CD14-positive monocyte (primary cell): Measurements from ENCODE around the gene CROCC2. TPM values are rescaled to one million over a fixed set of nuclear protein-coding genes. Genes with fewer than 3 reads are reported as not detected.

ENCODE experiments used
- DNase-seq, 3 donors: peaks; one replicate each; pipeline ENCODE4 v3.0.0-alpha.2; 2011 to 2022
- H2AFZ ChIP-seq: 2 replicates; pipeline ENCODE4 v1.6.0; 2012; ENCODE audit warnings: mild to moderate bottlenecking, low read depth, low read length, inconsistent platforms; ENCODE audit not compliant: insufficient read depth, poor library complexity, severe bottlenecking
- H3K27ac ChIP-seq, 2 donors: 1 replicate in 1 of 2; 2 replicates in 1 of 2; pipeline ENCODE4 v1.5.1; 2012 to 2013; ENCODE audit warnings: low read length in 2 of 2, control low read depth in 1 of 2, inconsistent platforms in 1 of 2, low read depth in 1 of 2, mild to moderate bottlenecking in 1 of 2
- H3K27me3 ChIP-seq, 2 donors: one replicate each; pipeline versions ENCODE4 v1.6.0 to v1.6.1; 2011 to 2013; ENCODE audit warnings: low read length in 2 of 2; ENCODE audit not compliant: control insufficient read depth in 2 of 2, insufficient read depth in 2 of 2
- H3K36me3 ChIP-seq, 2 donors: replicated peaks in 1 of 2; 1 replicate in 1 of 2; 2 replicates in 1 of 2; pipeline versions ENCODE4 v1.5.1 to v1.6.1; 2012 to 2013; ENCODE audit warnings: low read length in 2 of 2, control low read depth in 1 of 2, inconsistent platforms in 1 of 2, mild to moderate bottlenecking in 1 of 2; ENCODE audit not compliant: insufficient read depth in 2 of 2, control insufficient read depth in 1 of 2
- H3K4me1 ChIP-seq, 2 donors: 1 replicate in 1 of 2; 2 replicates in 1 of 2; pipeline versions ENCODE4 v1.5.1 to v1.6.1; 2012 to 2013; ENCODE audit warnings: low read length in 2 of 2, control low read depth in 1 of 2, inconsistent platforms in 1 of 2, mild to moderate bottlenecking in 1 of 2, moderate library complexity in 1 of 2; ENCODE audit not compliant: insufficient read depth in 2 of 2, control insufficient read depth in 1 of 2
- H3K4me2 ChIP-seq: replicated peaks from 2 replicates; pipeline ENCODE3; 2012; ENCODE audit warnings: low read length, moderate library complexity, mild to moderate bottlenecking; ENCODE audit not compliant: poor library complexity, severe bottlenecking; ENCODE audit errors: extremely low read depth
- H3K4me3 ChIP-seq, 3 experiments: fragments of 200-600 bp in 1 of 3; sonication (generic) in 1 of 3; replicated peaks in 1 of 3; 1 replicate in 2 of 3; 2 replicates in 1 of 3; pipeline ENCODE4 v1.5.1; 2011 to 2013; ENCODE audit warnings: low read length in 3 of 3, mild to moderate bottlenecking in 3 of 3, control low read depth in 2 of 3, low read depth in 2 of 3, inconsistent platforms in 1 of 3, moderate library complexity in 1 of 3
- H3K79me2 ChIP-seq: 2 replicates; pipeline ENCODE4 v1.6.0; 2012; ENCODE audit warnings: mild to moderate bottlenecking, control low read depth, inconsistent platforms, low read length, moderate library complexity; ENCODE audit not compliant: insufficient read depth
- H3K9ac ChIP-seq: 2 replicates; pipeline ENCODE4 v1.6.0; 2017; ENCODE audit warnings: low read length, mild to moderate bottlenecking; ENCODE audit not compliant: insufficient read depth, poor library complexity, severe bottlenecking
- H3K9me3 ChIP-seq, 2 donors: replicated peaks in 1 of 2; 1 replicate in 1 of 2; 2 replicates in 1 of 2; pipeline versions ENCODE4 v1.5.1 to v1.6.1; 2012 to 2013; ENCODE audit warnings: low read length in 2 of 2, control low read depth in 1 of 2; ENCODE audit not compliant: control insufficient read depth in 1 of 2, insufficient read depth in 1 of 2
- H4K20me1 ChIP-seq: 2 replicates; pipeline ENCODE4 v1.6.0; 2012; ENCODE audit warnings: mild to moderate bottlenecking, low read length, control low read depth, moderate library complexity; ENCODE audit not compliant: insufficient read depth
- H3K27ac Mint-ChIP-seq, 7 donors: one replicate each; pipeline ENCODE4 v1.8.0; 2020; ENCODE audit warnings: mild to moderate bottlenecking in 7 of 7, mixed read lengths in 7 of 7, moderate library complexity in 6 of 7, inconsistent platforms in 2 of 7
- H3K27me3 Mint-ChIP-seq, 3 donors: one replicate each; pipeline ENCODE4 v1.8.0; 2021 to 2022; ENCODE audit warnings: low read depth in 3 of 3, mild to moderate bottlenecking in 3 of 3, mixed read lengths in 3 of 3, moderate library complexity in 3 of 3, inconsistent platforms in 1 of 3
- H3K36me3 Mint-ChIP-seq, 2 donors: one replicate each; pipeline ENCODE4 v1.8.0; 2020; ENCODE audit warnings: mixed read lengths in 2 of 2, inconsistent platforms in 1 of 2, mild to moderate bottlenecking in 1 of 2
- H3K4me1 Mint-ChIP-seq: one replicate; pipeline ENCODE4 v1.8.0; 2020; ENCODE audit warnings: mild to moderate bottlenecking, mixed read lengths
- H3K4me3 Mint-ChIP-seq, 2 donors: one replicate each; pipeline ENCODE4 v1.8.0; 2020; ENCODE audit warnings: mild to moderate bottlenecking in 2 of 2, mixed read lengths in 2 of 2, moderate library complexity in 1 of 2
- H3K9me3 Mint-ChIP-seq, 7 donors: one replicate each; pipeline ENCODE4 v1.8.0; 2020 to 2022; ENCODE audit warnings: mixed read lengths in 7 of 7, mild to moderate bottlenecking in 6 of 7, moderate library complexity in 6 of 7, inconsistent platforms in 2 of 7
- CTCF ChIP-seq: fragments of 200-600 bp; IDR thresholded peaks from one replicate; pipeline ENCODE4 v1.8.0; 2022; ENCODE audit warnings: antibody characterized with exemption, mild to moderate bottlenecking
- WGBS: methylation state at CpG from one replicate; pipeline ENCODE4 v1.1.5; 2013; ENCODE audit warnings: missing lambda C conversion rate; ENCODE audit not compliant: insufficient coverage; 5-methylcytosine and 5-hydroxymethylcytosine counted together
- intact Hi-C, 2 donors: fragments of 100-400 bp; cut with micrococcal nuclease; formaldehyde crosslinking; loops; one replicate each; pipeline versions ENCODE4 v1.15.0 to v1.15.1; 2023
- polyA plus RNA-seq, 3 donors: library from polyadenylated mRNA; depleted of rRNA in 1 of 3; unstranded in 2 of 3; stranded (reverse) in 1 of 3; fragments of 300-500 nt in 2 of 3; fragments of >200 nt in 1 of 3; fragmentation: Illumina TruSeq in 2 of 3; gene quantifications; 1 replicate in 2 of 3; 2 replicates in 1 of 3; pipeline ENCODE4 v1.2.3, GENCODE V29; 2012 to 2021

Gene CROCC2
- polyA plus RNA-seq, 3 donors, result 0.15 TPM; not detected in 2

- H3K36me3 Mint-ChIP-seq, result no peaks in the 10 kb centered on the region
- Histone ChIP-seq H3K27ac (no peak overlapping the region), H3K4me3 (no peak overlapping the region), H3K4me2 (no peak overlapping the region), H2AFZ (no peak overlapping the region), H3K9me3 (no peaks in the 10 kb centered on the region), H3K9ac (no peak overlapping the region), H3K79me2 (no peaks in the 10 kb centered on the region), H3K27me3 (no peaks in the 10 kb centered on the region), H3K36me3 (no peaks in the 10 kb centered on the region), H4K20me1 (no peaks in the 10 kb centered on the region), H3K4me1 (no peaks in the 10 kb centered on the region)
- DNase-seq, result no peak
- no peak for TF ChIP-seq CTCF
- H3K4me1 Mint-ChIP-seq, result no peaks in the 10 kb centered on the region
- peaks cover 5 to 6% (median 5%) of the 10 kb centered on the region in 3 donors for H3K27me3 Mint-ChIP-seq
- intact Hi-C loops, result no loop called here
- WGBS, result 94% methylated on average over 9 of the region's 12 CpGs
- no peak overlapping the region for H3K27ac Mint-ChIP-seq
- no peak overlapping the region for H3K4me3 Mint-ChIP-seq
- peaks cover 0 to 4% (median 0%) of the 10 kb centered on the region in 7 donors for H3K9me3 Mint-ChIP-seq
These were observed 31.4 kb upstream of the CROCC2 start for GRCh38 chr2:240874715-240875227.

GRCh38 chr2:240875228-240876034 is 30.7 kb upstream of the CROCC2 start:
- no peak overlapping the region for H3K4me2 ChIP-seq
- DNase-seq, result no peak
- no peak overlapping the region for H3K9ac ChIP-seq
- no peak overlapping the region for H2AFZ ChIP-seq
- Mint-ChIP-seq H3K36me3 (no peaks in the 10 kb centered on the region), H3K27ac (no peak overlapping the region), H3K4me1 (no peaks in the 10 kb centered on the region), H3K4me3 (no peak overlapping the region), H3K27me3 (peaks cover 1 to 6% (median 5%) of the 10 kb centered on the region in 3 donors), H3K9me3 (peaks cover 0 to 4% (median 0%) of the 10 kb centered on the region in 7 donors)
- intact Hi-C loops, result no loop called here
- no peaks in the 10 kb centered on the region for H3K9me3 ChIP-seq
- H3K4me1 ChIP-seq, result no peaks in the 10 kb centered on the region
- 98% methylated on average over 19 of the region's 22 CpGs for WGBS
- H3K27ac ChIP-seq, result no peak overlapping the region
- no peak for TF ChIP-seq CTCF
- H4K20me1 ChIP-seq, result no peaks in the 10 kb centered on the region
- no peaks in the 10 kb centered on the region for H3K36me3 ChIP-seq
- no peak overlapping the region for H3K4me3 ChIP-seq
- H3K79me2 ChIP-seq, result no peaks in the 10 kb centered on the region
- no peaks in the 10 kb centered on the region for H3K27me3 ChIP-seq
